ENCODE results near the gene NXN. TPM values are rescaled to one million over a fixed set of nuclear protein-coding genes. Genes with fewer than 3 reads are reported as not detected.

Gene NXN
- polyA plus RNA-seq, 1 experiment = 88.8 TPM

DNA sequence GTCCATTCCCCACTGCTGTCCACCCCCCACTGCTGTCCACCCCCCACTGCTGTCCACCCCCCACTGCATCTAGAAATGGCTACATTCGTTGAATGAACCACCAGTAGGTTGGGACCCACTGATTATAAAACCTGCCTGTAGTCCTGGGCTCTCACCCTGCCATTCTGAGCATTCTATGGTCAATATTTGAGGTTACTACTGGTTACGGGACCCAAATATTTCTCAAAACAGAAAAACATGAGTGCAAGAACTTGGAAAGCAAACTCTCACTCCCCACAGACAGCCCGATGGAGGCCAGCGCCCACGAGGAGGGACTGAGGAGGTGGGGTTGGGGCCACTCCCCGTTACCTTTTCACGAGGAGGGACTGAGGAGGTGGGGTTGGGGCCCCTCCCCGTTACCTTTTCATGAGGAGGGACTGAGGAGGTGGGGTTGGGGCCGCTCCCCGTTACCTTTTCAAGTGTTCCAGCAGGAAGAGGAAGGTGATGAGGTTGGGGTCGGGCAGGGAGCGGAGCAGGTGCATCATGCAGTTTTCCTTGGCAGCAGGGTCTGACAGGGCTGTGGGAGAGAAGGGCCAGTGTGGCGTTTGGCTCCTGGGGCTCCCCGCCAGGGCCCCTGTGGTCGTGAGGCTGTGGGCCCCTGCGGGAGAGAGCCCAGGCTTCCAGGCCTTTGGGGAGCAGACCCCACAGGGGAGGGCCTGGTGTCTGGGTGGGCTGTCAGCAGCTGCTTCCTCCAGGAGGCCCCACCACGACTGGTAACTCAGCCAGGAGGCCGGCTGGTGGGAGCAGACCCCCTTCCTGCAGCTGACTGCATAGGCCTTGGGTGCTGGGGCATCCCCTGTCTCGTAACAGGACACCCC lies 29.9 kb upstream of the NXN start:
- CTCF ChIA-PET = no interaction called here
- POLR2A ChIA-PET = no interaction called here
- TF ChIP-seq, protein P1, sequence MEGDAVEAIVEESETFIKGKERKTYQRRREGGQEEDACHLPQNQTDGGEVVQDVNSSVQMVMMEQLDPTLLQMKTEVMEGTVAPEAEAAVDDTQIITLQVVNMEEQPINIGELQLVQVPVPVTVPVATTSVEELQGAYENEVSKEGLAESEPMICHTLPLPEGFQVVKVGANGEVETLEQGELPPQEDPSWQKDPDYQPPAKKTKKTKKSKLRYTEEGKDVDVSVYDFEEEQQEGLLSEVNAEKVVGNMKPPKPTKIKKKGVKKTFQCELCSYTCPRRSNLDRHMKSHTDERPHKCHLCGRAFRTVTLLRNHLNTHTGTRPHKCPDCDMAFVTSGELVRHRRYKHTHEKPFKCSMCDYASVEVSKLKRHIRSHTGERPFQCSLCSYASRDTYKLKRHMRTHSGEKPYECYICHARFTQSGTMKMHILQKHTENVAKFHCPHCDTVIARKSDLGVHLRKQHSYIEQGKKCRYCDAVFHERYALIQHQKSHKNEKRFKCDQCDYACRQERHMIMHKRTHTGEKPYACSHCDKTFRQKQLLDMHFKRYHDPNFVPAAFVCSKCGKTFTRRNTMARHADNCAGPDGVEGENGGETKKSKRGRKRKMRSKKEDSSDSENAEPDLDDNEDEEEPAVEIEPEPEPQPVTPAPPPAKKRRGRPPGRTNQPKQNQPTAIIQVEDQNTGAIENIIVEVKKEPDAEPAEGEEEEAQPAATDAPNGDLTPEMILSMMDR (IDR thresholded peaks at IDR 0.05; ENCODE audit: insufficient read depth, low read depth, low read length) = no peak
- peaks cover 34% of the 10 kb centered on the region for H3K36me3 ChIP-seq (ENCODE audit: control insufficient read depth, insufficient read depth, low read length)
- no peaks in the 10 kb centered on the region for H3K27me3 ChIP-seq (ENCODE audit: control insufficient read depth, insufficient read depth, low read length)
- H3K4me3 ChIP-seq (ENCODE audit: low read depth, low read length) = no peak overlapping the region
- no peak for DNase-seq (ENCODE audit: low read depth)

DNA sequence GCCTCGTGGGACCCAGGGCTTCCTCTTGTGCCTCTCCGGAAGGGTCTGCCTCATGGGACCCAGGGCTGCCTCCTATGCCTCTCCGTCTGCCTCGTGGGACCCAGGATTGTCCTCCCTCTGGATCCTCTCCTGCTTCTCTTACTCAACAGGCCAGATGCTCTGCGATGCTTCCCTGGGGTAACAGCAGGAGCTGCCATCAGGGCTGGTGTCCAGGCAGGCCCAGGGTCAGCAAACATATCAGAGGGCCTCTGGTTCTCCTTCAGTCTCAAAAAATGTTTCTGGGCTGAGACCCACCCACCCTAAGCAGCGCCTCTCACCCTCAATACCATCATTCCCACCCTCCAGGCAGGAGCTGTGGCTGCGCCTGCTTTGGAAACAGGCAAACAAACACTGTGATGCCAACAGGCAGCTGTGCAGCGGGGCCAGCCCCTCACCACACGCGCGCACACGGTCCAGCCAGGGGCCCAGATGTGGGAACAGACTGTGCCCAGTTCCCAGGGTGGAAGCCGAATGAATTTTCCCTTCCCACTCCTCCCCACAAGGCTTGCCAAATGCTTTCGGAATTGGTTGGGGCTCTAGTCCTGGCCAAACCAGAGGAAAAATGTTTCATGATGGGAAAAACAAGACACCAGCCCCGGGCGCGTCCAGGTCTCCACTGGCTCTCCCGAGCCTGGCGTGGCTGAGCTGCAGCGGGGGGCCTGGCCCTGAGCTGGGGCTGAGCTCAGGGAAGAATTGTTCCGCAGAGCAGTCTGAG lies 28.6 kb upstream of the NXN start:
- DNase-seq (ENCODE audit: low read depth) = no peak

DNA sequence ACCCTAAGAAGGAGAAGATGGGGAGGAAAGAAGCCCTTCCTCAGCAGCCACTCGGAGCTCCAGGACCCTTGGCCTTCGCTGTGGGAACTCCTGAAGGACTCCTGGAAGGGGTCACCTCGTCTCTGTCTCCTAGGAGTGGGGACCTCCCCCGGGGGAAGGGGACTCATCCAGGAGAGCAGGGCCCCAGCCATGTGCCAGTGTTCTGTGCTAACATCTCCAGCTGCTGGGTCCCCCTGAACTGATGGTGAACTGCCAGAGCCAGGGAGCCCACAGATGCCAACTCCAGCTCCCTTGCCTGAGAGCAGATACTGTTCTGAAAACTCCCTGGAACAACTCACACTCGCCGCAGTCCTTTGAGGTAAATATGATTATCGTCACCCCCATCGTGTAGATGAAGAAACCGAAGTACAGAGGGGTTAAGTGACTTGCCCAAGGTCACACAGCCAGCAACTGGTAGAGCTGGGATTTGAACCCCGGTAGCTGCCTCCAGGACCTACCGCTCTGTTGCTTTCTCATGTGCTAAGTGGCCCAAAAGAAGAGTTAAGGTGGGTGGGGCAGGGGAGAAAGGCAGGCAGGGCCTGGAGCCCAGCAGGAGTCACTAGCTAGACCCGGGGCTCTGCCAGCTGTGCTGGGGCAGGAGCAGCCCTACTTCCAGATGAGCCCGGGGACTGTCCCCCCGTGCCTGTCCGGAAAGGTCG lies 27.9 kb upstream of the NXN start:
- TF ChIP-seq, protein P1 (IDR thresholded peaks at IDR 0.05; ENCODE audit: insufficient read depth, low read depth, low read length) = no peak
- H3K4me3 ChIP-seq (ENCODE audit: low read depth, low read length) = no peak overlapping the region
- no peak for DNase-seq (ENCODE audit: low read depth)
- H3K27me3 ChIP-seq (ENCODE audit: control insufficient read depth, insufficient read depth, low read length) = no peaks in the 10 kb centered on the region
- ChIA-PET CTCF (interaction anchor here (1.6 kb wide), 1 partner anchor 49 kb away, joined by 4 read pairs; no protein-coding TSS in a partner anchor), POLR2A (no interaction called here)
- peaks cover 35% of the 10 kb centered on the region for H3K36me3 ChIP-seq (ENCODE audit: control insufficient read depth, insufficient read depth, low read length)

More for the DNA sequence above, 28.6 kb upstream of the NXN start:
- Histone ChIP-seq H3K4me3 (ENCODE audit: low read depth, low read length) (no peak overlapping the region), H3K27me3 (ENCODE audit: control insufficient read depth, insufficient read depth, low read length) (no peaks in the 10 kb centered on the region), H3K36me3 (ENCODE audit: control insufficient read depth, insufficient read depth, low read length) (peaks cover 36% of the 10 kb centered on the region)
- CTCF ChIA-PET = interaction anchor here (1.6 kb wide), 1 partner anchor 48 kb away, joined by 4 read pairs; no protein-coding TSS in a partner anchor
- POLR2A ChIA-PET = no interaction called here
- TF ChIP-seq, protein P1 (IDR thresholded peaks at IDR 0.05; ENCODE audit: insufficient read depth, low read depth, low read length) = no peak

DNA sequence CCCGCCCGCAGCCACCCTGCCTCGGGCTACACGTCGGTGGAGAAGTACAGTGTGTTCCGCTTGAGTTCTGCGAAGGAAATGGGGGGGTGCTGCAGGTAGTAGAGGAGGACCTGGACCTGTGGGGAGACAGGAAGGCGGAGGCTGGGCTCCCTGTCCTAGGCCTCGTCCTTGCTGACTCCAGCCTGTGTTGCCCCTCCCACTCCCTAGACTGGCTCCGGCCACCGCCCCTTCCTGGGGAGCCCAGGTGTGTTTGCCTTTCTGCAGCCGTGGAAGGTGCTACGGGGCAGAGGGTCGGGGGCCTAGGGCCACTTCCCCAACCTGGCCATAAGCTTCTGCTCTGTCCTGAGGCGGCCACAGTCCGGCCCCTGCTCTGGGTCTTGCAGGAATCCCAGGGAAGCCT lies 26.5 kb upstream of the NXN start:
- Histone ChIP-seq H3K36me3 (ENCODE audit: control insufficient read depth, insufficient read depth, low read length) (peaks cover 36% of the 10 kb centered on the region), H3K27me3 (ENCODE audit: control insufficient read depth, insufficient read depth, low read length) (no peaks in the 10 kb centered on the region), H3K4me3 (ENCODE audit: low read depth, low read length) (no peak overlapping the region)
- DNase-seq (ENCODE audit: low read depth) = no peak
- CTCF ChIA-PET = interaction anchor here (1.6 to 1.8 kb wide), 2 partner anchors 10 to 50 kb away, joined by 4 to 6 read pairs; partner anchors contain the start of gene TIMM22
- TF ChIP-seq, protein P1 (IDR thresholded peaks at IDR 0.05; ENCODE audit: insufficient read depth, low read depth, low read length) = no peak
- POLR2A ChIA-PET = no interaction called here
